A549 (cell line): ENCODE results near the gene FAM219A. TPM values are rescaled to one million over a fixed set of nuclear protein-coding genes. Genes with fewer than 3 reads are reported as not detected.

Experiments used
- ATAC-seq, 2 experiments: fragments of 200-7000 bp in 1 of 2; fragments of >200 bp in 1 of 2; cut with Nextera tagmentation in 1 of 2; cut with Tn5 transposase in 1 of 2; 3 replicates each; pipeline versions ENCODE4 v1.8.0 to v1.9.1; 2018 to 2020; ENCODE audit warnings: mild to moderate bottlenecking in 1 of 2, moderate library complexity in 1 of 2
- CTCF ChIA-PET: fragments of 300-600 bp; sonication (Branson Sonifier 250); formaldehyde crosslinking; extraction: SDS; loops from one replicate; lab custom pipeline; 2021; ENCODE audit warnings: antibody characterized with exemption, inconsistent platforms; lab: Yijun Ruan, JAX
- POLR2A ChIA-PET: fragments of 350-600 bp; formaldehyde crosslinking; extraction: SDS; loops from one replicate; lab custom pipeline; 2021; ENCODE audit warnings: antibody characterized with exemption, inconsistent platforms; lab: Yijun Ruan, JAX
- DNase-seq, 2 experiments: peaks; one replicate each; pipeline versions ENCODE4 v3.0.0 to v3.0.0-alpha.2; 2011 to 2016; ENCODE audit warnings: low read depth in 1 of 2, low spot score in 1 of 2
- FAIRE-seq: peaks from 2 replicates; lab custom pipeline; 2011; peaks lifted over from hg19 to GRCh38; lab: Jason Lieb, UNC
- H3K27ac ChIP-seq, 2 experiments: fragments of >200 bp; sonication (Bioruptor Twin); formaldehyde crosslinking; 3 replicates each; pipeline ENCODE4 v1.5.1; 2016 to 2017
- H3K4me1 ChIP-seq: fragments of >200 bp; sonication (Bioruptor Twin); formaldehyde crosslinking; 3 replicates; pipeline ENCODE4 v1.6.1; 2016
- H3K4me2 ChIP-seq: fragments of >200 bp; sonication (Bioruptor Twin); formaldehyde crosslinking; 3 replicates; pipeline ENCODE4 v1.6.1; 2016
- H3K4me3 ChIP-seq: fragments of >200 bp; sonication (Bioruptor Twin); formaldehyde crosslinking; 3 replicates; pipeline ENCODE4 v1.5.1; 2016
- H3K9me3 ChIP-seq: fragments of >200 bp; sonication (Bioruptor Twin); formaldehyde crosslinking; 3 replicates; pipeline ENCODE4 v1.6.1; 2016
- BCL3 ChIP-seq: fragments of >200 bp; sonication (Bioruptor Twin); formaldehyde crosslinking; IDR thresholded peaks from 3 replicates; pipeline ENCODE4 v1.6.1; 2016
- CBX8 ChIP-seq: fragments of 200-600 bp; sonication (generic); IDR thresholded peaks from 2 replicates; pipeline ENCODE4 v1.6.1; 2016
- CHD4 ChIP-seq: fragments of 200-600 bp; sonication (generic); IDR thresholded peaks from 2 replicates; pipeline ENCODE4 v1.6.1; 2016; ENCODE audit warnings: antibody characterized with exemption, mild to moderate bottlenecking, borderline replicate concordance
- EHF ChIP-seq: fragments of 250-450 bp; sonication (Bioruptor Pico); IDR thresholded peaks from 2 replicates; pipeline ENCODE4 v1.5.0; 2020; ENCODE audit warnings: mild to moderate bottlenecking
- EHMT2 ChIP-seq: fragments of 200-600 bp; sonication (generic); IDR thresholded peaks from 2 replicates; pipeline ENCODE4 v1.6.1; 2016; ENCODE audit warnings: antibody characterized with exemption, low read depth, mild to moderate bottlenecking, moderate library complexity
- EP300 ChIP-seq, 2 experiments: fragments of >200 bp; sonication (Bioruptor Twin); formaldehyde crosslinking; IDR thresholded peaks; 2 replicates in 1 of 2; 3 replicates in 1 of 2; pipeline ENCODE4 v1.6.1; 2016 to 2017
- GATA3 ChIP-seq: IDR thresholded peaks from 2 replicates; pipeline ENCODE4 v1.6.1; 2012; ENCODE audit warnings: borderline replicate concordance
- HDAC2 ChIP-seq: fragments of 200-600 bp; sonication (generic); IDR thresholded peaks from 2 replicates; pipeline ENCODE4 v1.6.1; 2016
- HEYL ChIP-seq: fragments of 250-450 bp; sonication (Bioruptor Pico); IDR thresholded peaks from 2 replicates; pipeline ENCODE4 v1.8.0; 2021; ENCODE audit warnings: mild to moderate bottlenecking, moderate library complexity
- HOXB13 ChIP-seq: fragments of 250-450 bp; sonication (Bioruptor Pico); IDR thresholded peaks from 2 replicates; pipeline ENCODE4 v1.5.0; 2020; ENCODE audit warnings: low read depth, mild to moderate bottlenecking, moderate library complexity
- JUN ChIP-seq, 2 experiments: fragments of >200 bp; sonication (Bioruptor Twin); formaldehyde crosslinking; IDR thresholded peaks; 2 replicates in 1 of 2; 3 replicates in 1 of 2; pipeline ENCODE4 v1.6.1; 2016 to 2017
- JUNB ChIP-seq: fragments of >200 bp; sonication (Bioruptor Twin); formaldehyde crosslinking; IDR thresholded peaks from 2 replicates; pipeline ENCODE4 v1.6.1; 2016
- MAX ChIP-seq: IDR thresholded peaks from 2 replicates; pipeline ENCODE4 v1.6.1; 2012
- NR3C1 ChIP-seq: fragments of >200 bp; sonication (Bioruptor Twin); formaldehyde crosslinking; IDR thresholded peaks from 3 replicates; pipeline ENCODE4 v1.6.1; 2017
- PHF8 ChIP-seq: fragments of 200-600 bp; sonication (generic); IDR thresholded peaks from 2 replicates; pipeline ENCODE4 v1.6.1; 2016; ENCODE audit warnings: low read depth, mild to moderate bottlenecking, antibody characterized with exemption, moderate library complexity, borderline replicate concordance
- POLR2A ChIP-seq: IDR thresholded peaks from 2 replicates; pipeline ENCODE4 v1.6.1; 2012; ENCODE audit warnings: mild to moderate bottlenecking, low read length
- RAD21 ChIP-seq, 2 experiments: fragments of >200 bp in 1 of 2; sonication (Bioruptor Twin) in 1 of 2; formaldehyde crosslinking in 1 of 2; IDR thresholded peaks in 1 of 2; conservative IDR thresholded peaks in 1 of 2; 2 replicates in 1 of 2; 3 replicates in 1 of 2; pipeline ENCODE4 v1.6.1; 2012 to 2018; ENCODE audit warnings: inconsistent platforms in 1 of 2
- RARB ChIP-seq: fragments of 250-450 bp; sonication (Bioruptor Pico); IDR thresholded peaks from 2 replicates; pipeline ENCODE4 v1.8.0; 2021; ENCODE audit warnings: mild to moderate bottlenecking, moderate library complexity
- RCOR1 ChIP-seq: fragments of 150-350 bp; IDR thresholded peaks from 2 replicates; pipeline ENCODE4 v1.6.1; 2014; ENCODE audit warnings: antibody characterized with exemption, low read length, low read depth
- RFX5 ChIP-seq: fragments of 450-650 bp; IDR thresholded peaks from 2 replicates; pipeline ENCODE4 v1.7.1; 2014; ENCODE audit warnings: antibody characterized with exemption, mild to moderate bottlenecking, moderate library complexity
- RNF2 ChIP-seq: fragments of 200-600 bp; sonication (generic); IDR thresholded peaks from 2 replicates; pipeline ENCODE4 v1.6.1; 2016; ENCODE audit warnings: low read depth, mild to moderate bottlenecking, antibody characterized with exemption, moderate library complexity, borderline replicate concordance
- SMC3 ChIP-seq: fragments of >200 bp; sonication (Bioruptor Twin); formaldehyde crosslinking; IDR thresholded peaks from 3 replicates; pipeline ENCODE4 v1.6.1; 2018; ENCODE audit warnings: inconsistent platforms
- TFCP2L1 ChIP-seq: fragments of 250-450 bp; sonication (Bioruptor Pico); IDR thresholded peaks from 2 replicates; pipeline ENCODE4 v1.5.0; 2021; ENCODE audit warnings: mild to moderate bottlenecking
- ZFP36 ChIP-seq: fragments of 450-650 bp; IDR thresholded peaks from 2 replicates; pipeline ENCODE4 v1.6.1; 2014; ENCODE audit warnings: borderline replicate concordance; ENCODE audit not compliant: partially characterized antibody
- WGBS: methylation state at CpG from one replicate; pipeline ENCODE4 v1.1.6; 2017; ENCODE audit errors: missing lambda C conversion rate; 5-methylcytosine and 5-hydroxymethylcytosine counted together
- polyA plus RNA-seq, 4 experiments: library from polyadenylated mRNA; depleted of rRNA in 3 of 4; stranded (reverse); fragments of >200 nt; fragmentation: RNase III in 1 of 4; extraction: RNeasy Plus Mini Kit Qiagen cat#74134 plus additional on column Dnase treatment in 1 of 4; gene quantifications; 2 replicates in 3 of 4; 3 replicates in 1 of 4; pipeline ENCODE4 v1.2.3, GENCODE V29; 2011 to 2017
- TF ChIP-seq, protein P1 (sequence below): fragments of 200-600 bp; sonication (generic); IDR thresholded peaks from 2 replicates; pipeline ENCODE4 v1.6.1; 2016; ENCODE audit warnings: antibody characterized with exemption, mild to moderate bottlenecking, moderate library complexity
- TF ChIP-seq, protein P2 (sequence below): IDR thresholded peaks from 2 replicates; pipeline ENCODE4 v1.6.1; 2012; ENCODE audit warnings: low read depth, borderline replicate concordance
- TF ChIP-seq, protein P3 (sequence below): IDR thresholded peaks from 2 replicates; pipeline ENCODE4 v1.6.1; 2012
- TF ChIP-seq, protein P4 (sequence below): fragments of 250-450 bp; sonication (Bioruptor Pico); IDR thresholded peaks from 2 replicates; pipeline ENCODE4 v1.5.0; 2021; ENCODE audit warnings: mild to moderate bottlenecking, moderate library complexity, borderline replicate concordance
- TF ChIP-seq, protein P5 (sequence below): fragments of 450-650 bp; IDR thresholded peaks from 2 replicates; pipeline ENCODE4 v1.6.1; 2014; ENCODE audit warnings: antibody characterized with exemption

Gene FAM219A
- polyA plus RNA-seq, 2 of the 4 experiments (the other 2 are of a cell fraction) = 8.1 to 15.3 TPM

- FAIRE-seq (no peak), DNase-seq (peak; percentile 66 to 90), ATAC-seq (peak; percentile 47 to 72)
- WGBS = 41% methylated on average over 20 of the region's 59 CpGs
- peak overlapping the region; percentile 52 for H3K4me3 ChIP-seq
- TF ChIP-seq EHF (CRISPR knock-in tag) (no peak), PHF8 (no peak), EHMT2 (no peak), NR3C1 (no peak), EP300 (IDR thresholded peaks at IDR 0.05) (no peak), JUN (IDR thresholded peaks at IDR 0.05) (peak in 1 of 2 experiments; percentile 20; a peak in 1 of 5 replicates), ZFP36 (no peak), RARB (CRISPR knock-in tag) (no peak), RFX5 (no peak), RNF2 (no peak), HOXB13 (no peak), RCOR1 (no peak), BCL3 (0 out of 3 replicates have a peak, but pooled peaks have one; percentile 28), CHD4 (no peak), HEYL (CRISPR knock-in tag) (no peak), CBX8 (no peak), SMC3 (no peak), TFCP2L1 (CRISPR knock-in tag) (no peak), JUNB (no peak), MAX (peak; percentile 83), HDAC2 (no peak), POLR2A (peak; percentile 68), RAD21 (conservative IDR thresholded peaks at IDR 0.05 in 1 of 2, IDR thresholded peaks at IDR 0.05 in 1 of 2) (no peak), GATA3 (no peak)
- TF ChIP-seq, protein P1, sequence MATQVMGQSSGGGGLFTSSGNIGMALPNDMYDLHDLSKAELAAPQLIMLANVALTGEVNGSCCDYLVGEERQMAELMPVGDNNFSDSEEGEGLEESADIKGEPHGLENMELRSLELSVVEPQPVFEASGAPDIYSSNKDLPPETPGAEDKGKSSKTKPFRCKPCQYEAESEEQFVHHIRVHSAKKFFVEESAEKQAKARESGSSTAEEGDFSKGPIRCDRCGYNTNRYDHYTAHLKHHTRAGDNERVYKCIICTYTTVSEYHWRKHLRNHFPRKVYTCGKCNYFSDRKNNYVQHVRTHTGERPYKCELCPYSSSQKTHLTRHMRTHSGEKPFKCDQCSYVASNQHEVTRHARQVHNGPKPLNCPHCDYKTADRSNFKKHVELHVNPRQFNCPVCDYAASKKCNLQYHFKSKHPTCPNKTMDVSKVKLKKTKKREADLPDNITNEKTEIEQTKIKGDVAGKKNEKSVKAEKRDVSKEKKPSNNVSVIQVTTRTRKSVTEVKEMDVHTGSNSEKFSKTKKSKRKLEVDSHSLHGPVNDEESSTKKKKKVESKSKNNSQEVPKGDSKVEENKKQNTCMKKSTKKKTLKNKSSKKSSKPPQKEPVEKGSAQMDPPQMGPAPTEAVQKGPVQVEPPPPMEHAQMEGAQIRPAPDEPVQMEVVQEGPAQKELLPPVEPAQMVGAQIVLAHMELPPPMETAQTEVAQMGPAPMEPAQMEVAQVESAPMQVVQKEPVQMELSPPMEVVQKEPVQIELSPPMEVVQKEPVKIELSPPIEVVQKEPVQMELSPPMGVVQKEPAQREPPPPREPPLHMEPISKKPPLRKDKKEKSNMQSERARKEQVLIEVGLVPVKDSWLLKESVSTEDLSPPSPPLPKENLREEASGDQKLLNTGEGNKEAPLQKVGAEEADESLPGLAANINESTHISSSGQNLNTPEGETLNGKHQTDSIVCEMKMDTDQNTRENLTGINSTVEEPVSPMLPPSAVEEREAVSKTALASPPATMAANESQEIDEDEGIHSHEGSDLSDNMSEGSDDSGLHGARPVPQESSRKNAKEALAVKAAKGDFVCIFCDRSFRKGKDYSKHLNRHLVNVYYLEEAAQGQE = no peak
- TF ChIP-seq, protein P2, sequence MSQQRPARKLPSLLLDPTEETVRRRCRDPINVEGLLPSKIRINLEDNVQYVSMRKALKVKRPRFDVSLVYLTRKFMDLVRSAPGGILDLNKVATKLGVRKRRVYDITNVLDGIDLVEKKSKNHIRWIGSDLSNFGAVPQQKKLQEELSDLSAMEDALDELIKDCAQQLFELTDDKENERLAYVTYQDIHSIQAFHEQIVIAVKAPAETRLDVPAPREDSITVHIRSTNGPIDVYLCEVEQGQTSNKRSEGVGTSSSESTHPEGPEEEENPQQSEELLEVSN = peak; percentile 90
- TF ChIP-seq, protein P3, sequence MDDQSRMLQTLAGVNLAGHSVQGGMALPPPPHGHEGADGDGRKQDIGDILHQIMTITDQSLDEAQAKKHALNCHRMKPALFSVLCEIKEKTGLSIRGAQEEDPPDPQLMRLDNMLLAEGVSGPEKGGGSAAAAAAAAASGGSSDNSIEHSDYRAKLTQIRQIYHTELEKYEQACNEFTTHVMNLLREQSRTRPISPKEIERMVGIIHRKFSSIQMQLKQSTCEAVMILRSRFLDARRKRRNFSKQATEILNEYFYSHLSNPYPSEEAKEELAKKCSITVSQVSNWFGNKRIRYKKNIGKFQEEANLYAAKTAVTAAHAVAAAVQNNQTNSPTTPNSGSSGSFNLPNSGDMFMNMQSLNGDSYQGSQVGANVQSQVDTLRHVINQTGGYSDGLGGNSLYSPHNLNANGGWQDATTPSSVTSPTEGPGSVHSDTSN = no peak
- TF ChIP-seq, protein P4, sequence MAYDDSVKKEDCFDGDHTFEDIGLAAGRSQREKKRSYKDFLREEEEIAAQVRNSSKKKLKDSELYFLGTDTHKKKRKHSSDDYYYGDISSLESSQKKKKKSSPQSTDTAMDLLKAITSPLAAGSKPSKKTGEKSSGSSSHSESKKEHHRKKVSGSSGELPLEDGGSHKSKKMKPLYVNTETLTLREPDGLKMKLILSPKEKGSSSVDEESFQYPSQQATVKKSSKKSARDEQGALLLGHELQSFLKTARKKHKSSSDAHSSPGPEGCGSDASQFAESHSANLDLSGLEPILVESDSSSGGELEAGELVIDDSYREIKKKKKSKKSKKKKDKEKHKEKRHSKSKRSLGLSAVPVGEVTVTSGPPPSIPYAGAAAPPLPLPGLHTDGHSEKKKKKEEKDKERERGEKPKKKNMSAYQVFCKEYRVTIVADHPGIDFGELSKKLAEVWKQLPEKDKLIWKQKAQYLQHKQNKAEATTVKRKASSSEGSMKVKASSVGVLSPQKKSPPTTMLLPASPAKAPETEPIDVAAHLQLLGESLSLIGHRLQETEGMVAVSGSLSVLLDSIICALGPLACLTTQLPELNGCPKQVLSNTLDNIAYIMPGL (CRISPR knock-in tag) = no peak
- TF ChIP-seq, protein P5, sequence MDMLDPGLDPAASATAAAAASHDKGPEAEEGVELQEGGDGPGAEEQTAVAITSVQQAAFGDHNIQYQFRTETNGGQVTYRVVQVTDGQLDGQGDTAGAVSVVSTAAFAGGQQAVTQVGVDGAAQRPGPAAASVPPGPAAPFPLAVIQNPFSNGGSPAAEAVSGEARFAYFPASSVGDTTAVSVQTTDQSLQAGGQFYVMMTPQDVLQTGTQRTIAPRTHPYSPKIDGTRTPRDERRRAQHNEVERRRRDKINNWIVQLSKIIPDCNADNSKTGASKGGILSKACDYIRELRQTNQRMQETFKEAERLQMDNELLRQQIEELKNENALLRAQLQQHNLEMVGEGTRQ = no peak
- H3K4me1 ChIP-seq = peaks cover 17% of the 10 kb centered on the region
- H3K27ac ChIP-seq = peak overlapping the region; percentile 66 to 78
- H3K9me3 ChIP-seq = no peaks in the 10 kb centered on the region
- ChIA-PET CTCF (interaction anchor here (0.5 to 19.7 kb wide), 14 partner anchors 12 to 223 kb away, joined by 3 to 417 read pairs (median 5); no protein-coding TSS in a partner anchor), POLR2A (interaction anchor here (0.6 to 0.7 kb wide), 5 partner anchors 25 to 451 kb away, joined by 3 to 5 read pairs (median 3); no protein-coding TSS in a partner anchor)
- peak overlapping the region; percentile 92 for H3K4me2 ChIP-seq
These were observed 77.7 kb downstream of the FAM219A start for GRCh38 chr9:34380511-34381315.
